Measurements from ENCODE around the gene ARMC9. TPM values are rescaled to one million over a fixed set of nuclear protein-coding genes. Genes with fewer than 3 reads are reported as not detected.

The ARMC9 gene
- total RNA-seq, 1 experiment from 2014 or later: 42.7 TPM

- Histone ChIP-seq H3K4me1 (ENCODE audit: control insufficient read depth, insufficient read depth, low read length) (no peaks in the 10 kb centered on the region), H3K9me3 (ENCODE audit: control insufficient read depth, insufficient read depth, low read depth, low read length) (no peaks in the 10 kb centered on the region), H3K4me3 (ENCODE audit: low read depth in 2 of 2, low read length in 2 of 2) (no peak overlapping the region), H3K36me3 (ENCODE audit: control insufficient read depth, insufficient read depth, low read length) (no peaks in the 10 kb centered on the region), H3K27ac (ENCODE audit: low read length) (no peak overlapping the region), H3K27me3 (ENCODE audit: control insufficient read depth, insufficient read depth, low read length) (no peaks in the 10 kb centered on the region)
- TF ChIP-seq SIN3A (IDR thresholded peaks at IDR 0.05; ENCODE audit: borderline replicate concordance, insufficient read depth, low read depth, low read length): no peak
- no peak for TF ChIP-seq POLR2AphosphoS5 (IDR thresholded peaks at IDR 0.05; ENCODE audit: low read depth, low read length)
- TF ChIP-seq, protein P1, sequence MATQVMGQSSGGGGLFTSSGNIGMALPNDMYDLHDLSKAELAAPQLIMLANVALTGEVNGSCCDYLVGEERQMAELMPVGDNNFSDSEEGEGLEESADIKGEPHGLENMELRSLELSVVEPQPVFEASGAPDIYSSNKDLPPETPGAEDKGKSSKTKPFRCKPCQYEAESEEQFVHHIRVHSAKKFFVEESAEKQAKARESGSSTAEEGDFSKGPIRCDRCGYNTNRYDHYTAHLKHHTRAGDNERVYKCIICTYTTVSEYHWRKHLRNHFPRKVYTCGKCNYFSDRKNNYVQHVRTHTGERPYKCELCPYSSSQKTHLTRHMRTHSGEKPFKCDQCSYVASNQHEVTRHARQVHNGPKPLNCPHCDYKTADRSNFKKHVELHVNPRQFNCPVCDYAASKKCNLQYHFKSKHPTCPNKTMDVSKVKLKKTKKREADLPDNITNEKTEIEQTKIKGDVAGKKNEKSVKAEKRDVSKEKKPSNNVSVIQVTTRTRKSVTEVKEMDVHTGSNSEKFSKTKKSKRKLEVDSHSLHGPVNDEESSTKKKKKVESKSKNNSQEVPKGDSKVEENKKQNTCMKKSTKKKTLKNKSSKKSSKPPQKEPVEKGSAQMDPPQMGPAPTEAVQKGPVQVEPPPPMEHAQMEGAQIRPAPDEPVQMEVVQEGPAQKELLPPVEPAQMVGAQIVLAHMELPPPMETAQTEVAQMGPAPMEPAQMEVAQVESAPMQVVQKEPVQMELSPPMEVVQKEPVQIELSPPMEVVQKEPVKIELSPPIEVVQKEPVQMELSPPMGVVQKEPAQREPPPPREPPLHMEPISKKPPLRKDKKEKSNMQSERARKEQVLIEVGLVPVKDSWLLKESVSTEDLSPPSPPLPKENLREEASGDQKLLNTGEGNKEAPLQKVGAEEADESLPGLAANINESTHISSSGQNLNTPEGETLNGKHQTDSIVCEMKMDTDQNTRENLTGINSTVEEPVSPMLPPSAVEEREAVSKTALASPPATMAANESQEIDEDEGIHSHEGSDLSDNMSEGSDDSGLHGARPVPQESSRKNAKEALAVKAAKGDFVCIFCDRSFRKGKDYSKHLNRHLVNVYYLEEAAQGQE (IDR thresholded peaks at IDR 0.05; ENCODE audit: insufficient read depth in 1 of 2, low read depth in 2 of 2, low read length in 1 of 2): no peak
- TF ChIP-seq CTCF (IDR thresholded peaks at IDR 0.05): no peak
- no peak for TF ChIP-seq TCF7L2 (IDR thresholded peaks at IDR 0.05; ENCODE audit: low read depth, low read length)
- DNase-seq (ENCODE audit: low read depth, low spot score) (no peak), ATAC-seq (no peak)
- no TSS peak for BruUV-seq (replicated peaks)
- ChIA-PET CTCF (no interaction called here), POLR2A (interaction anchor here (0.6 kb wide), 1 partner anchor 12 kb away, joined by 3 read pairs; no protein-coding TSS in a partner anchor)
- in situ Hi-C loops (cut with HindIII; ENCODE audit: low pct_unique_long_range_greater_than_20kb, low sequenced_read_pairs) (no loop called here), intact Hi-C loops (cut with micrococcal nuclease; ENCODE audit: unreplicated experiment) (no loop called here)
Observed at GRCh38 chr2:231335591-231335990, 137.2 kb downstream of the ARMC9 start.

DNA sequence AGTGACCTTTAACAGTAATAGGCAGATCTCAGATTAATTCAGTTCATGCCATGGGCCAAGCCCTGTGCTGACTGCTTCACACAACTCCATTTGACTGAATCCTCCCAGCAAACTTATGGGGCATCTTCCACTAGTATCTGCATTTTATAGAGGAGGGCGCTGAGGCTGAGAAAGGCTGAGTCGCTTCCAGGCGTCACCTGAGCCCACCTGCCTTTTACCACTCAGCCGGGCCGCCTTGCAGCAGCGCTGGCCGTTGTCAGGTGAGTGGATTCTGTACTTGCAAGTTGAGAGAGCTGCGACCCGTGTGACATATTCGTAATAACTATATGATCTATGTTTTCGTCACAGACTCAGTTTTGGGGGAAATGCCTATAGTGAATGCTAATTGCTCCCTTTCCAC lies 137.8 kb downstream of the ARMC9 start:
- in situ Hi-C loops (cut with HindIII; ENCODE audit: low pct_unique_long_range_greater_than_20kb, low sequenced_read_pairs): no loop called here
- intact Hi-C loops (cut with micrococcal nuclease; ENCODE audit: unreplicated experiment): no loop called here
- no peaks in the 10 kb centered on the region for H3K36me3 ChIP-seq (ENCODE audit: control insufficient read depth, insufficient read depth, low read length)
- no peak for DNase-seq (ENCODE audit: low read depth, low spot score)
- POLR2A ChIA-PET: interaction anchor here (0.6 to 0.7 kb wide), 2 partner anchors 11 to 653 kb away, joined by 3 read pairs; no protein-coding TSS in a partner anchor
- no peak for TF ChIP-seq TCF7L2 (IDR thresholded peaks at IDR 0.05; ENCODE audit: low read depth, low read length)
- TF ChIP-seq, protein P1 (IDR thresholded peaks at IDR 0.05; ENCODE audit: insufficient read depth in 1 of 2, low read depth in 2 of 2, low read length in 1 of 2): no peak
- no peak for TF ChIP-seq SIN3A (IDR thresholded peaks at IDR 0.05; ENCODE audit: borderline replicate concordance, insufficient read depth, low read depth, low read length)
- TF ChIP-seq POLR2AphosphoS5 (IDR thresholded peaks at IDR 0.05; ENCODE audit: low read depth, low read length): no peak
- TF ChIP-seq CTCF (IDR thresholded peaks at IDR 0.05): no peak
- no TSS peak for BruUV-seq (replicated peaks)
- H3K4me1 ChIP-seq (ENCODE audit: control insufficient read depth, insufficient read depth, low read length): no peaks in the 10 kb centered on the region
- H3K27me3 ChIP-seq (ENCODE audit: control insufficient read depth, insufficient read depth, low read length): no peaks in the 10 kb centered on the region
- H3K27ac ChIP-seq (ENCODE audit: low read length): no peak overlapping the region
- H3K9me3 ChIP-seq (ENCODE audit: control insufficient read depth, insufficient read depth, low read depth, low read length): no peaks in the 10 kb centered on the region
- H3K4me3 ChIP-seq (ENCODE audit: low read depth in 2 of 2, low read length in 2 of 2): no peak overlapping the region
- CTCF ChIA-PET: no interaction called here
- no peak for ATAC-seq
